Tibial nerve (tissue), 4 donors: ENCODE results near the gene TBX15.

Experiments
- EP300 ChIP-seq, 2 donors: sonication (generic); formaldehyde crosslinking; IDR thresholded peaks; one replicate each; pipeline ENCODE4 v1.6.1; 2017; ENCODE audit warnings: antibody characterized with exemption in 2 of 2, mild to moderate bottlenecking in 1 of 2
- TF ChIP-seq, protein P1 (sequence below), 5 experiments: fragments of 200-600 bp in 3 of 5; fragments of 450-650 bp in 2 of 5; sonication (generic) in 3 of 5; IDR thresholded peaks; one replicate each; pipeline ENCODE4 v1.5.1; 2016 to 2019; ENCODE audit warnings: antibody characterized with exemption in 5 of 5, mild to moderate bottlenecking in 3 of 5, moderate library complexity in 2 of 5

DNA sequence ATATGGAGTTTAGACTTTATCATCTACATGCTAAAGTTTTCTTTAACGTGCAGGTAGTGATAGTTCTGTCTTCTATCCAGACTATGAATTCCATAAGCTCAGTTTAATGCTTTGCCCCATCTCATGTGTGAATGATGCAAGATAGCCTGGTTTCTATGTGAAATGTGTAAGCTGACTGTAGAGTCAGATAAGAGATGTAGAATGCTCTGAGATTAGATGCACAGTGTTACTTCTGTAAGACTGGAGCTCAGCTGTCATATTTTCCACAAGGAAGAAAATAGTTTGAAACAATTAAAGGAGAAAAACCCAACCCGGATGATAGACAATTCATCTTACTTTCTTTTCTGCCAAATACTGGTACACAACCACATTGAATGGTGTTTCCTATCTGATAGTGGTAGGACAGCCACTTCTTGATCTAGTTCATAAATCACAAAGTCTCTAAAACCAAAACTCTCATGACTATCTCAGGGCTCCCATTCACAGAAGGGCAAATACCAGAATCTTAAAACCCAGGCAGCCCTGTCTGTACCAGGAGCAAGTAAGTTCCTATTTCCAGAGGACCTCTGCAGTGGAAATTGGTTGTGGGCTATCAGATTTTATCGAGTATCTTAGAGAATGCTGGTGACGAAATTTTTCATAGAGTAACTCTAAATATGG lies 50.6 kb downstream of the TBX15 start:
- TF ChIP-seq, protein P1, sequence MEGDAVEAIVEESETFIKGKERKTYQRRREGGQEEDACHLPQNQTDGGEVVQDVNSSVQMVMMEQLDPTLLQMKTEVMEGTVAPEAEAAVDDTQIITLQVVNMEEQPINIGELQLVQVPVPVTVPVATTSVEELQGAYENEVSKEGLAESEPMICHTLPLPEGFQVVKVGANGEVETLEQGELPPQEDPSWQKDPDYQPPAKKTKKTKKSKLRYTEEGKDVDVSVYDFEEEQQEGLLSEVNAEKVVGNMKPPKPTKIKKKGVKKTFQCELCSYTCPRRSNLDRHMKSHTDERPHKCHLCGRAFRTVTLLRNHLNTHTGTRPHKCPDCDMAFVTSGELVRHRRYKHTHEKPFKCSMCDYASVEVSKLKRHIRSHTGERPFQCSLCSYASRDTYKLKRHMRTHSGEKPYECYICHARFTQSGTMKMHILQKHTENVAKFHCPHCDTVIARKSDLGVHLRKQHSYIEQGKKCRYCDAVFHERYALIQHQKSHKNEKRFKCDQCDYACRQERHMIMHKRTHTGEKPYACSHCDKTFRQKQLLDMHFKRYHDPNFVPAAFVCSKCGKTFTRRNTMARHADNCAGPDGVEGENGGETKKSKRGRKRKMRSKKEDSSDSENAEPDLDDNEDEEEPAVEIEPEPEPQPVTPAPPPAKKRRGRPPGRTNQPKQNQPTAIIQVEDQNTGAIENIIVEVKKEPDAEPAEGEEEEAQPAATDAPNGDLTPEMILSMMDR (IDR thresholded peaks at IDR 0.05), result no peak
- no peak for TF ChIP-seq EP300 (IDR thresholded peaks at IDR 0.05)
